SU-DHL-6 (cell line): ENCODE data around the gene KHDC4.

Experiments
- H2AFZ ChIP-seq: fragments of 200-600 bp; sonication (generic); 2 replicates; pipeline ENCODE4 v1.6.1; 2014; ENCODE audit warnings: low read depth, mild to moderate bottlenecking, moderate library complexity, mixed read lengths, antibody characterized with exemption, low read length; ENCODE audit not compliant: severe bottlenecking
- H3F3A ChIP-seq: fragments of 200-600 bp; shearing (Covaris generic); 2 replicates; pipeline ENCODE4 v1.6.0; 2016; ENCODE audit warnings: antibody characterized with exemption, mild to moderate bottlenecking; ENCODE audit not compliant: insufficient read depth
- H3K27ac ChIP-seq: fragments of 200-600 bp; sonication (generic); 2 replicates; pipeline ENCODE4 v1.5.1; 2016; ENCODE audit warnings: low read depth, mild to moderate bottlenecking, low read length, moderate library complexity, mixed read lengths
- H3K27me3 ChIP-seq: fragments of 200-600 bp; sonication (generic), shearing (Covaris generic); 2 replicates; pipeline ENCODE4 v1.6.0; 2014; ENCODE audit warnings: mild to moderate bottlenecking, low read length
- H3K36me3 ChIP-seq: fragments of 200-600 bp; sonication (generic); 2 replicates; pipeline ENCODE4 v1.6.1; 2014; ENCODE audit warnings: mild to moderate bottlenecking, low read length, mixed read lengths
- H3K4me2 ChIP-seq: fragments of 300-600, 200-600 bp; shearing (Covaris generic), sonication (generic); 2 replicates; pipeline ENCODE4 v1.6.0; 2014; ENCODE audit warnings: low read length, low read depth, mild to moderate bottlenecking; ENCODE audit not compliant: poor library complexity, severe bottlenecking
- H3K4me3 ChIP-seq: fragments of 200-600 bp; sonication (generic); 2 replicates; pipeline ENCODE4 v1.5.1; 2014; ENCODE audit warnings: antibody characterized with exemption, low read length, mild to moderate bottlenecking, mixed read lengths; ENCODE audit not compliant: insufficient read depth, poor library complexity, severe bottlenecking
- H3K79me2 ChIP-seq: fragments of 200-600 bp; sonication (generic); 2 replicates; pipeline ENCODE4 v1.6.1; 2014; ENCODE audit warnings: mild to moderate bottlenecking, low read length, moderate library complexity; ENCODE audit not compliant: insufficient read depth
- H3K9ac ChIP-seq: fragments of 200-600 bp; sonication (generic); 2 replicates; pipeline ENCODE4 v1.7.0; 2014; ENCODE audit warnings: mild to moderate bottlenecking, low read length
- H3K9me2 ChIP-seq: fragments of 200-600 bp; sonication (generic); replicated peaks from 2 replicates; pipeline ENCODE4 v1.6.1; 2014; ENCODE audit warnings: low read length; ENCODE audit not compliant: insufficient read depth
- H3K9me3 ChIP-seq: fragments of 200-600 bp; sonication (generic); 2 replicates; pipeline ENCODE4 v1.6.1; 2014; ENCODE audit warnings: low read length, mixed read lengths; ENCODE audit not compliant: insufficient read depth
- H4K20me1 ChIP-seq: fragments of 200-600 bp; sonication (generic); 2 replicates; pipeline ENCODE4 v1.6.1; 2014; ENCODE audit warnings: low read depth, mild to moderate bottlenecking, antibody characterized with exemption, low read length, moderate library complexity, mixed read lengths
- CTCF ChIP-seq: fragments of 200-600 bp; sonication (generic); IDR thresholded peaks from one replicate; pipeline ENCODE4 v1.5.1; 2017; ENCODE audit warnings: antibody characterized with exemption, mild to moderate bottlenecking, low read length, moderate library complexity; ENCODE audit not compliant: insufficient read depth, poor library complexity, severe bottlenecking
- EZH2phosphoT487 ChIP-seq: fragments of 200-600 bp; sonication (generic), shearing (Covaris generic); conservative IDR thresholded peaks from 2 replicates; pipeline ENCODE4 v1.6.1; 2018; ENCODE audit warnings: mild to moderate bottlenecking, antibody characterized with exemption, low read length, moderate library complexity, mixed read lengths

The KHDC4 gene

DNA sequence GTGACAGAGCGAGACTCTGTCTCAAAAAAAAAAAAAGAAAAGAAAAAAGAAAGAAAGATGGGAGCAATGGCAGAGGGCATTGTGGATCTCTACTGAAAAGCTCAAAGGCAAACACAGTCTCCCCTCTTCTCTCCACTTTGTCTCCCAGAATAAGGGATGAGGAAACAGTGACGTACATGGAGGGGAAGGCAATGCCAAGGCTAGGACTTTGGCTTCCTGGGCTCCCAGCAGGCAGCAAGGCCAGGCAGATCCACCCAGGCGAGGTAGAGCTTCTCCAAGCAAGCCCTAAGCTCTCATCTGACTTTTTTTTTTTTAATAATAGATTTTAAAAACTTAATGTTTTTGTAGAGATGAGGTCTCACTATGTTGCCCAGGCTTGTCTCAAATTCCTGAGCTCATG lies 39.5 kb upstream of the KHDC4 start:
- Histone ChIP-seq H3K79me2 (peaks cover 100% of the 10 kb centered on the region), H2AFZ (no peak overlapping the region), H4K20me1 (no peaks in the 10 kb centered on the region; the same call in 1 of the 2 replicates), H3F3A (peaks cover 8% of the 10 kb centered on the region), H3K27ac (no peak overlapping the region), H3K36me3 (0 out of 2 replicates have a peak, but pooled peaks cover 3% of the 10 kb centered on the region), H3K4me2 (no peak overlapping the region), H3K27me3 (no peaks in the 10 kb centered on the region), H3K4me3 (no peak overlapping the region), H3K9me3 (no peaks in the 10 kb centered on the region), H3K9ac (no peak overlapping the region), H3K9me2 (no peaks in the 10 kb centered on the region)
- TF ChIP-seq EZH2phosphoT487 (no peak), CTCF (no peak)

DNA sequence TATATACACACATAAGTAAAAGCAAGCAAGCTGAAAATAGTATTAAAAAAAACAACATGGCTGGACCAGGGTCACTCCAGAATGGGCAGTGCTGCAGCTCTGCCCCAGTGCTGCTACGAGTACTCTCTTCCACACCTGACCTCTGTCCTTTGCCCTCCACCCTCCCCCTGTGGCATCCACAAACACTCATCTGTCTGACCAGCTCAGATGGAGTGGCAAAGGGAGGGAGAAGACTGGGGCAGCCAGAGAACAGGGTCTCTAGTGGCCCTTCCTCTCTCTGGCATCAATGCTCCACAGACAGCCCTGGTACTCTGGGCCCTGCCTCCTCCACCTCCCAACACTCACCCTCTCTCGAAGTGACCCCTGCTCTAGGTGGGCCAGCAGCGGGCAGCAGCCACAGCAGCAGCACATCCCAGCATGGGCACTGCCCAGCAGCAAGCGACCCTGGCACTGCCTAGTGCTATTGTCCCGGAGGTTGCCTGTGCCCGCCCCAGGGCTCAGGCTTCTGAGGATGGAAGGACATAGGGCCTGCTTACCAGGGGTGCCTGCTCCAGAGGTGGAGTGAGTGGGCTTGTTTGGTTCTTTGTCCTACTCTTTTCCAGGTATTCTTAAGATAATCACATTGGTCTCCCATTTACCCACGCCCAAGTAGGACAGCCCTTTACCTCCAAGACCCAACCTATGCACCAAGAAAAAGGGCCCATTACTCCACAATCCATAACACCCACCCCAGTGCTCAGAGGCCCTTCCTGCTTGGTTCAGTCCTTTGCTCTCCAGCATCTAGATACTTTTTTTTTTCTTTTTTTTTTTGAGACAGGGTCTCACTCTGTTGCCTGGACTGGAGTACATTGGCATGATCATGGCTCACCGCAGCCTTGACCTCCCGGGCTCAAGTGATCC lies 37.9 kb upstream of the KHDC4 start:
- Histone ChIP-seq H4K20me1 (no peaks in the 10 kb centered on the region; the same call in 1 of the 2 replicates), H3K79me2 (peaks cover 90% of the 10 kb centered on the region), H3K9me2 (no peaks in the 10 kb centered on the region), H3K9ac (no peak overlapping the region), H3K36me3 (0 out of 2 replicates have a peak, but pooled peaks cover 3% of the 10 kb centered on the region), H3K4me3 (no peak overlapping the region), H3K27me3 (no peaks in the 10 kb centered on the region), H3F3A (peaks cover 4% of the 10 kb centered on the region; the same call in 1 of the 2 replicates), H2AFZ (no peak overlapping the region), H3K27ac (no peak overlapping the region), H3K4me2 (peak overlapping the region; percentile 15), H3K9me3 (no peaks in the 10 kb centered on the region)
- TF ChIP-seq CTCF = no peak
- TF ChIP-seq EZH2phosphoT487 = no peak

DNA sequence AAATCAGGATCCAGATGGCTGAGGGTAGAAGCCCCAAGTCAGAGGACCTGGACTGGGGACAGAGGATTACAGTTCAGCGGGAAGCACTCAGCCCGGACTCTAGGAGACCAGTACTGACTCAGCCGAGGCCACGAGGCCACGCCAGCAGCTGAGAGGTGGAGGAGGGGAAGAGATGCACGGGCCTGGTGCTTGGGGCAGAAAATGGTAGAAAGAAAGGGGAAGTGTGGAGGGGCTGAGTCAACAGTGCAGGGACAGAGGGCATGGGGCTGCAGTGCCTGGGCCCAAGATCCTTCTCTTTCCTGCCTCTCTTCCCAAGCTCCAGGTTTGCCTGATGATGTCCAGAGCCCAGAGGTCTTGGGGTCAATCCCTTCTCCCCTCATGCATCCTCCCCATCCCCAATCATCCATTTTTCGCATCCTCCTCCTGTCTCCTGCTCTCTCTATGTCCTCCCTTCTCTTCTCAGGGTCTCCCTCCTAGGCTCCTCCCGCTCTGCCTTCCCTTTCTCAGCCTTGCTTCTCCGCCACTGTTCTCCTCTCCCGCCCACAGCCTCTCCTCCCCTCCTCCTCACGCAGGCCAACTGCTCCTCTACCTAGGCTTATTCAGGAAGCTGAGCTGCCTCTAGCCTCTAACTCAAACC lies 36.4 kb upstream of the KHDC4 start:
- Histone ChIP-seq H4K20me1 (no peaks in the 10 kb centered on the region; the same call in 1 of the 2 replicates), H3K9ac (peak overlapping the region; percentile 39), H3K9me3 (no peaks in the 10 kb centered on the region), H3K4me2 (peak overlapping the region; percentile 43), H3K9me2 (no peaks in the 10 kb centered on the region), H2AFZ (no peak overlapping the region), H3K79me2 (peaks cover 75% of the 10 kb centered on the region), H3F3A (no peaks in the 10 kb centered on the region), H3K4me3 (no peak overlapping the region), H3K36me3 (0 out of 2 replicates have a peak, but pooled peaks cover 3% of the 10 kb centered on the region), H3K27ac (peak overlapping the region; percentile 71), H3K27me3 (no peaks in the 10 kb centered on the region)
- TF ChIP-seq CTCF = no peak
